HG03064 (cell line): Measurements from ENCODE around the gene IQCF2.
"Not testable (repeated sequence)": the region's sequence is repeated elsewhere in the genome, so short reads cannot be mapped to it uniquely, and the experiment has no call there.

ENCODE experiments used
- ATAC-seq: cut with Tn5 transposase; IDR thresholded peaks from one replicate; pipeline ENCODE4 v1.9.1; 2021; ENCODE audit warnings: low read depth; ENCODE audit not compliant: unreplicated experiment

IQCF2 gene

GRCh38 chr3:51860703-51861665, at the start of gene IQCF2:
Gene IQCF2, plus strand, starts transcription at chr3:51861615. Its CDS starts 52 bp downstream, at chr3:51861667.
- no peak for ATAC-seq

GRCh38 chr3:51813539-51813938, 47.9 kb upstream of the IQCF2 start:
- ATAC-seq = no peak

GRCh38 chr3:51814034-51814433, 47.4 kb upstream of the IQCF2 start:
- ATAC-seq = no peak

- ATAC-seq = no peak
Observed at GRCh38 chr3:51815614-51816013, 45.8 kb upstream of the IQCF2 start.

GRCh38 chr3:51816723-51817122, 44.7 kb upstream of the IQCF2 start:
- ATAC-seq = no peak

GRCh38 chr3:51817375-51817774, 44.0 kb upstream of the IQCF2 start:
- ATAC-seq = no peak

GRCh38 chr3:51819151-51819550, 42.3 kb upstream of the IQCF2 start:
- no peak for ATAC-seq

- no peak for ATAC-seq
Observed at GRCh38 chr3:51819709-51820406, 41.6 kb upstream of the IQCF2 start.

GRCh38 chr3:51828297-51828696, 33.1 kb upstream of the IQCF2 start:
- ATAC-seq = no peak

- no peak for ATAC-seq
Observed at GRCh38 chr3:51830345-51830744, 31.1 kb upstream of the IQCF2 start.

- no peak for ATAC-seq
Observed at GRCh38 chr3:51830836-51831385, 30.5 kb upstream of the IQCF2 start.

- ATAC-seq = no peak
Observed at GRCh38 chr3:51836606-51837005, 24.8 kb upstream of the IQCF2 start.

GRCh38 chr3:51845129-51845528, 16.3 kb upstream of the IQCF2 start:
- no peak for ATAC-seq

GRCh38 chr3:51855411-51855810, 6.0 kb upstream of the IQCF2 start:
- ATAC-seq = not testable (repeated sequence)

GRCh38 chr3:51862886-51863285, 1.5 kb downstream of the IQCF2 start:
- ATAC-seq = no peak

- ATAC-seq = not testable (repeated sequence)
Observed at GRCh38 chr3:51868896-51869295, 7.5 kb downstream of the IQCF2 start.

GRCh38 chr3:51869304-51869703, 7.9 kb downstream of the IQCF2 start:
- ATAC-seq = no peak

- no peak for ATAC-seq
Observed at GRCh38 chr3:51873253-51873766, 11.9 kb downstream of the IQCF2 start.

GRCh38 chr3:51873876-51874275, 12.5 kb downstream of the IQCF2 start:
- no peak for ATAC-seq

- no peak for ATAC-seq
Observed at GRCh38 chr3:51874411-51874810, 13.0 kb downstream of the IQCF2 start.

- ATAC-seq = no peak
Observed at GRCh38 chr3:51874889-51875288, 13.5 kb downstream of the IQCF2 start.
